BJ (cell line): ENCODE data around the gene FAM124A. TPM values are rescaled to one million over a fixed set of nuclear protein-coding genes. Genes with fewer than 3 reads are reported as not detected.

Experiments
- CTCF ChIA-PET: fragments of 350-600 bp; formaldehyde crosslinking; extraction: SDS; loops from one replicate; lab custom pipeline; 2021; ENCODE audit warnings: antibody characterized with exemption, inconsistent platforms; lab: Yijun Ruan, JAX
- POLR2A ChIA-PET: fragments of 300-600 bp; sonication (Branson Sonifier 250); formaldehyde crosslinking; extraction: SDS; loops from one replicate; lab custom pipeline; 2021; ENCODE audit warnings: antibody characterized with exemption; lab: Charles Lee
- DNase-seq: peaks from one replicate; pipeline ENCODE4 v3.0.0-alpha.2; 2011; ENCODE audit warnings: low read depth
- H3K27me3 ChIP-seq: 2 replicates; pipeline ENCODE4 v1.6.0; 2011; ENCODE audit warnings: low read length; ENCODE audit not compliant: control insufficient read depth, insufficient read depth
- H3K36me3 ChIP-seq: 2 replicates; pipeline ENCODE4 v1.5.1; 2011; ENCODE audit warnings: low read length; ENCODE audit not compliant: control insufficient read depth, insufficient read depth
- H3K4me3 ChIP-seq: 2 replicates; pipeline ENCODE4 v1.5.1; 2011; ENCODE audit warnings: low read depth, mild to moderate bottlenecking, control low read depth, low read length
- CTCF ChIP-seq: IDR thresholded peaks from 2 replicates; pipeline ENCODE4 v1.5.1; 2011; ENCODE audit warnings: low read depth, mild to moderate bottlenecking, control low read depth, inconsistent platforms, low read length, moderate library complexity; ENCODE audit not compliant: insufficient read depth
- polyA plus RNA-seq: library from polyadenylated mRNA; depleted of rRNA; stranded (reverse); fragments of >200 nt; gene quantifications from 2 replicates; pipeline ENCODE4 v1.2.3, GENCODE V29; 2011

Gene FAM124A
- polyA plus RNA-seq, 1 experiment: 0.02 TPM

- peaks cover 9% of the 10 kb centered on the region for H3K27me3 ChIP-seq
- CTCF ChIA-PET: interaction anchor here (1.2 kb wide), 1 partner anchor 78 kb away, joined by 4 read pairs; no protein-coding TSS in a partner anchor
These were observed 14.3 kb upstream of the FAM124A start for GRCh38 chr13:51207881-51208280.

GRCh38 chr13:51208716-51209115 lies 13.5 kb upstream of the FAM124A start:
- ChIA-PET POLR2A (no interaction called here), CTCF (interaction anchor here (1.2 kb wide), 1 partner anchor 78 kb away, joined by 4 read pairs; no protein-coding TSS in a partner anchor)
- DNase-seq: no peak
- no peak overlapping the region for H3K4me3 ChIP-seq
- no peak for TF ChIP-seq CTCF
- H3K36me3 ChIP-seq: no peaks in the 10 kb centered on the region
- H3K27me3 ChIP-seq: peaks cover 9% of the 10 kb centered on the region

More at GRCh38 chr13:51207881-51208280, 14.3 kb upstream of the FAM124A start:
- no peak for DNase-seq
- Histone ChIP-seq H3K4me3 (no peak overlapping the region), H3K36me3 (no peaks in the 10 kb centered on the region)
- no peak for TF ChIP-seq CTCF
- POLR2A ChIA-PET: no interaction called here

GRCh38 chr13:51211910-51212309 lies 10.3 kb upstream of the FAM124A start:
- Histone ChIP-seq H3K36me3 (no peaks in the 10 kb centered on the region), H3K27me3 (peaks cover 7% of the 10 kb centered on the region), H3K4me3 (no peak overlapping the region)
- POLR2A ChIA-PET: no interaction called here
- DNase-seq: no peak
- no peak for TF ChIP-seq CTCF
- CTCF ChIA-PET: no interaction called here

GRCh38 chr13:51212758-51213157 lies 9.4 kb upstream of the FAM124A start:
- peaks cover 7% of the 10 kb centered on the region for H3K27me3 ChIP-seq
- ChIA-PET CTCF (no interaction called here), POLR2A (no interaction called here)
- H3K4me3 ChIP-seq: no peak overlapping the region
- no peaks in the 10 kb centered on the region for H3K36me3 ChIP-seq
- TF ChIP-seq CTCF: no peak
- no peak for DNase-seq

GRCh38 chr13:51213173-51213728 lies 8.9 kb upstream of the FAM124A start:
- H3K27me3 ChIP-seq: peaks cover 7% of the 10 kb centered on the region
- CTCF ChIA-PET: interaction anchor here (0.5 to 0.8 kb wide), 2 partner anchors 11 to 15 kb away, joined by 3 read pairs; no protein-coding TSS in a partner anchor

More at GRCh38 chr13:51213173-51213728, 8.9 kb upstream of the FAM124A start:
- no peak for DNase-seq
- Histone ChIP-seq H3K4me3 (no peak overlapping the region), H3K36me3 (no peaks in the 10 kb centered on the region)
- TF ChIP-seq CTCF: no peak
- POLR2A ChIA-PET: no interaction called here
